ENCODE results near the gene GRID2.

DNA sequence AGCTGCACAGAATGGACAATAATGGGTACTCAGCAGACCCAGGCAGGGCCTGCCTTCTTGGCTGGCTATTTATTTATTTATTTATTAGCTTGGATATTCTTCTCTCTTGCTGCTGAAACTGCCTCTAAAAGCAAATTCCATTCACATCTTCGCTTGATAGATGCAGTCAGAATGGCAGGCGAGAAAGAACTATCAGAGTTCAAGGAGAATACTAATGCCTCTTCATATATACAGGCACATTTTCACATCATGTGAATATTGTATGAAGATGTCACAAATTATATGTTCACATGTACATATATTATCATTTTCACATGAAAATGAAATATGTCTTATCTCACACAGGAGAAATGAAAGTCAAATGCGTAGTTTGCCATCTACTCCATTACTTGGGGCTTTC, 1045.1 kb downstream of the GRID2 start:
- TF ChIP-seq CTCF (IDR thresholded peaks at IDR 0.05) (no peak), POLR2A (IDR thresholded peaks at IDR 0.05) (no peak)
